A549 (cell line): ENCODE measurements around the gene MTG2. TPM values are rescaled to one million over a fixed set of nuclear protein-coding genes. Genes with fewer than 3 reads are reported as not detected.

Source experiments
- ATAC-seq, 2 experiments: fragments of 200-7000 bp in 1 of 2; fragments of >200 bp in 1 of 2; cut with Nextera tagmentation in 1 of 2; cut with Tn5 transposase in 1 of 2; 3 replicates each; pipeline versions ENCODE4 v1.8.0 to v1.9.1; 2018 to 2020; ENCODE audit warnings: mild to moderate bottlenecking in 1 of 2, moderate library complexity in 1 of 2
- CTCF ChIA-PET: fragments of 300-600 bp; sonication (Branson Sonifier 250); formaldehyde crosslinking; extraction: SDS; loops from one replicate; lab custom pipeline; 2021; ENCODE audit warnings: antibody characterized with exemption, inconsistent platforms; lab: Yijun Ruan, JAX
- POLR2A ChIA-PET: fragments of 350-600 bp; formaldehyde crosslinking; extraction: SDS; loops from one replicate; lab custom pipeline; 2021; ENCODE audit warnings: antibody characterized with exemption, inconsistent platforms; lab: Yijun Ruan, JAX
- DNase-seq, 2 experiments: peaks; one replicate each; pipeline versions ENCODE4 v3.0.0 to v3.0.0-alpha.2; 2011 to 2016; ENCODE audit warnings: low read depth in 1 of 2, low spot score in 1 of 2
- FAIRE-seq: peaks from 2 replicates; lab custom pipeline; 2011; peaks lifted over from hg19 to GRCh38; lab: Jason Lieb, UNC
- H3K27ac ChIP-seq, 2 experiments: fragments of >200 bp; sonication (Bioruptor Twin); formaldehyde crosslinking; 3 replicates each; pipeline ENCODE4 v1.5.1; 2016 to 2017
- H3K4me1 ChIP-seq: fragments of >200 bp; sonication (Bioruptor Twin); formaldehyde crosslinking; 3 replicates; pipeline ENCODE4 v1.6.1; 2016
- H3K4me2 ChIP-seq: fragments of >200 bp; sonication (Bioruptor Twin); formaldehyde crosslinking; 3 replicates; pipeline ENCODE4 v1.6.1; 2016
- H3K4me3 ChIP-seq: fragments of >200 bp; sonication (Bioruptor Twin); formaldehyde crosslinking; 3 replicates; pipeline ENCODE4 v1.5.1; 2016
- H3K9me3 ChIP-seq: fragments of >200 bp; sonication (Bioruptor Twin); formaldehyde crosslinking; 3 replicates; pipeline ENCODE4 v1.6.1; 2016
- ATOH8 ChIP-seq: fragments of 250-450 bp; sonication (Bioruptor Pico); IDR thresholded peaks from 2 replicates; pipeline ENCODE4 v1.5.0; 2020; ENCODE audit warnings: low read depth, mild to moderate bottlenecking, moderate library complexity
- BCL3 ChIP-seq: fragments of >200 bp; sonication (Bioruptor Twin); formaldehyde crosslinking; IDR thresholded peaks from 3 replicates; pipeline ENCODE4 v1.6.1; 2016
- E2F6 ChIP-seq: IDR thresholded peaks from 2 replicates; pipeline ENCODE4 v1.6.1; 2012; ENCODE audit warnings: low read depth, borderline replicate concordance
- ELK1 ChIP-seq: fragments of 150-350 bp; IDR thresholded peaks from 2 replicates; pipeline ENCODE4 v1.6.1; 2014; ENCODE audit warnings: low read depth, mild to moderate bottlenecking, low read length
- EP300 ChIP-seq, 2 experiments: fragments of >200 bp; sonication (Bioruptor Twin); formaldehyde crosslinking; IDR thresholded peaks; 2 replicates in 1 of 2; 3 replicates in 1 of 2; pipeline ENCODE4 v1.6.1; 2016 to 2017
- HMGXB4 ChIP-seq: fragments of 250-450 bp; sonication (Bioruptor Pico); IDR thresholded peaks from 2 replicates; pipeline ENCODE4 v1.5.0; 2021; ENCODE audit warnings: mild to moderate bottlenecking, moderate library complexity, borderline replicate concordance
- JUN ChIP-seq, 2 experiments: fragments of >200 bp; sonication (Bioruptor Twin); formaldehyde crosslinking; IDR thresholded peaks; 2 replicates in 1 of 2; 3 replicates in 1 of 2; pipeline ENCODE4 v1.6.1; 2016 to 2017
- KDM5A ChIP-seq: fragments of 200-600 bp; sonication (generic); IDR thresholded peaks from 2 replicates; pipeline ENCODE4 v1.6.1; 2016; ENCODE audit warnings: antibody characterized with exemption, mild to moderate bottlenecking
- MAX ChIP-seq: IDR thresholded peaks from 2 replicates; pipeline ENCODE4 v1.6.1; 2012
- MYC ChIP-seq: IDR thresholded peaks from 2 replicates; pipeline ENCODE4 v1.6.1; 2012; ENCODE audit warnings: mild to moderate bottlenecking, inconsistent platforms, low read length, improper control_type of control experiment, borderline replicate concordance
- PBX3 ChIP-seq: IDR thresholded peaks from 2 replicates; pipeline ENCODE4 v1.6.1; 2012
- PHF8 ChIP-seq: fragments of 200-600 bp; sonication (generic); IDR thresholded peaks from 2 replicates; pipeline ENCODE4 v1.6.1; 2016; ENCODE audit warnings: low read depth, mild to moderate bottlenecking, antibody characterized with exemption, moderate library complexity, borderline replicate concordance
- POLR2A ChIP-seq: IDR thresholded peaks from 2 replicates; pipeline ENCODE4 v1.6.1; 2012; ENCODE audit warnings: mild to moderate bottlenecking, low read length
- REST ChIP-seq: fragments of 200-600 bp; sonication (generic); IDR thresholded peaks from 2 replicates; pipeline ENCODE4 v1.6.1; 2016; ENCODE audit warnings: antibody characterized with exemption, mild to moderate bottlenecking, moderate library complexity
- USF2 ChIP-seq: fragments of 450-650 bp; IDR thresholded peaks from 2 replicates; pipeline ENCODE4 v1.6.1; 2014; ENCODE audit warnings: antibody characterized with exemption
- WGBS: methylation state at CpG from one replicate; pipeline ENCODE4 v1.1.6; 2017; ENCODE audit errors: missing lambda C conversion rate; 5-methylcytosine and 5-hydroxymethylcytosine counted together
- polyA minus RNA-seq: library from RNA; depleted of rRNA, polyadenylated mRNA; stranded (reverse); fragments of >200 nt; gene quantifications from 2 replicates; pipeline ENCODE4 v1.2.3, GENCODE V29; 2011; rRNA and poly(A)+ RNA removed
- polyA plus RNA-seq, 4 experiments: library from polyadenylated mRNA; depleted of rRNA in 3 of 4; stranded (reverse); fragments of >200 nt; fragmentation: RNase III in 1 of 4; extraction: RNeasy Plus Mini Kit Qiagen cat#74134 plus additional on column Dnase treatment in 1 of 4; gene quantifications; 2 replicates in 3 of 4; 3 replicates in 1 of 4; pipeline ENCODE4 v1.2.3, GENCODE V29; 2011 to 2017

MTG2 gene
- polyA plus RNA-seq (2011; rRNA removed), result 21.8 and 21.9 TPM in 2 replicates
- polyA plus RNA-seq (2012; cell fraction: cytosol; rRNA removed), result 31.9 and 32.0 TPM in 2 replicates
- 44.3 and 54.0 TPM in 2 replicates for polyA plus RNA-seq (2012; cell fraction: nucleus; rRNA removed)
- 25.3 to 28.7 TPM (median 25.7 TPM) in 3 replicates for polyA plus RNA-seq (2017; fragmentation: RNase III; extraction: RNeasy Plus Mini Kit Qiagen cat#74134 plus additional on column Dnase treatment)
- 14.9 and 17.7 TPM in 2 replicates for polyA minus RNA-seq

- peak; percentile 98 to 99 for ATAC-seq
- Histone ChIP-seq H3K4me3 (peak within 1 kb of the TSS; percentile 64), H3K4me2 (peak within 1 kb of the TSS; percentile 90), H3K4me1 (peaks cover 21% of the 10 kb centered on the region; the same call in 2 of the 3 replicates), H3K9me3 (no peaks in the 10 kb centered on the region)
- DNase-seq, result peak; percentile 96 to 99
- WGBS, result under 1% methylated on average over 51 of the region's 96 CpGs
- no peak for FAIRE-seq
- POLR2A ChIA-PET, result interaction anchor here (0.6 to 0.9 kb wide), 2 partner anchors 61 to 119 kb away, joined by 4 to 9 read pairs; no protein-coding TSS in a partner anchor
- CTCF ChIA-PET, result interaction anchor here (0.5 to 1.1 kb wide), 3 partner anchors 27 to 90 kb away, joined by 3 read pairs; no protein-coding TSS in a partner anchor
- TF ChIP-seq BCL3 (peak; percentile 96; the same call in 2 of the 3 replicates), PBX3 (no peak), REST (0 out of 2 replicates have a peak, but pooled peaks have one; percentile 22), MYC (peak; percentile 69), JUN (IDR thresholded peaks at IDR 0.05) (peak; percentile 92 to 98; a peak in 4 of 5 replicates), POLR2A (peak; percentile 98), MAX (peak; percentile 74; the same call in 1 of the 2 replicates), EP300 (IDR thresholded peaks at IDR 0.05) (peak in 1 of 2 experiments; percentile 20; a peak in 1 of 5 replicates), ELK1 (0 out of 2 replicates have a peak, but pooled peaks have one; percentile 16), KDM5A (peak; percentile 57; the same call in 1 of the 2 replicates), HMGXB4 (CRISPR knock-in tag) (no peak), PHF8 (peak; percentile 95), USF2 (no peak), E2F6 (0 out of 2 replicates have a peak, but pooled peaks have one; percentile 22), ATOH8 (CRISPR knock-in tag) (no peak)
- TF ChIP-seq, all 56 proteins: peak for 11
- H3K27ac ChIP-seq, result peak within 1 kb of the TSS; percentile 85 to 97
Observed at GRCh38 chr20:62182469-62183425, at the start of gene MTG2. Gene MTG2 (plus strand): TSS chr20:62183028. CDS start chr20:62193421, 10,393 bp downstream.
